GM18502 (cell line): Measurements from ENCODE around the gene ABO.
"Not testable (repeated sequence)": the region's sequence is repeated elsewhere in the genome, so short reads cannot be mapped to it uniquely, and the experiment has no call there.

Experiments used
- ATAC-seq: cut with Tn5 transposase; IDR thresholded peaks from one replicate; pipeline ENCODE4 v1.9.1; 2021; ENCODE audit warnings: mild to moderate bottlenecking; ENCODE audit not compliant: unreplicated experiment, poor library complexity

Gene ABO

DNA sequence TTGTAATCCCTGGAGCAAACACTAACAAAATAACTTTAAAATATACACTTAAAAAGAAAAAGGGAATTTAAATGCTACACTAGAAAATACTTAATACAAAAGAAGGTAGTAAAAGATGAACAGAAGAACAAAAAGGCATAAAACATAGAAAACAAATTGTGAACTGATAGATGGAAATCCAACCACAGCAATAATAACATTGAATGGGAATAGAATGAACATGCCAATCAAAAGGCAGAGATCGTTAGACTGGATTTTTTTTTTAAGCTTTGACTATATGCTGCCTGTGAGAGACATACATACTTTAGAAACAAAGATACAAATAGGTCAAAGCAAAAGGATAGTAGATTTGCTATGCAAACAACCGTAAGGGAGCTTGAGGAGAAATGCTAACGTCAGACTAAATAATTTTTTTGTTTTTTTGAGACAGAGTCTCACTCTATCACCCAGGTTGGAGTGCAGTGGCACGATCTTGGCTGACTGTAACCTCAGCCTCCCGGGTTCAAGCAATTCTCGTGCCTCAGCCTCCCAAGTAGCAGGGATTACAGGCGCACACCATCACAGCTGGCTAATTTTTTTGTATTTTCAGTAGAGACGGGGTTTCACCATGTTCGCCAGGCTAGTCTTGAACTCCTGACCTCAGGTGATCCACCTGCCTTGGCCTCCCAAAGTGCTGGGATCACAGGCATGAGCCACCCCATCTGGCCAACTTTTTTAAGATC, 6.5 kb downstream of the ABO start:
- no peak for ATAC-seq

- ATAC-seq = no peak
These were observed 10.7 kb downstream of the ABO start for GRCh38 chr9:133264235-133264764.

DNA sequence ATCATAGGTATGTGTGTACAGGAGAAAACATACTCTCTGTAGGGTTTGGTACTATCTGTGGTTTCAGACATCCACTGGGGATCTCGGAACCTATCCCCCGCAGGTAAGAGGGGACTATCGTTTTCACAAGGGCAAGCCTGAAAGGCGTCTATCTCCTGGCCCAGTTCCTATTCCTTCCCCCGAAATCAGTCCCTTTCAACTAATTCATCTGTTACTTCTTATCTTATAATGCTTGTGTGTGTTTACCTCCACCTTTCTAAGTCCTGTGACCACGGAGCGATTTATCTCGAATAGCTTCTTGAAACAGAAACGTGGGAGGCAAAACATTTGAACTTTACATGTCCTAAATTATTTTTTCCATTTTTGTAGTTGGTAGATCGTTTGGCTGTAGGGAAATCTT, 11.4 kb downstream of the ABO start:
- no peak for ATAC-seq

DNA sequence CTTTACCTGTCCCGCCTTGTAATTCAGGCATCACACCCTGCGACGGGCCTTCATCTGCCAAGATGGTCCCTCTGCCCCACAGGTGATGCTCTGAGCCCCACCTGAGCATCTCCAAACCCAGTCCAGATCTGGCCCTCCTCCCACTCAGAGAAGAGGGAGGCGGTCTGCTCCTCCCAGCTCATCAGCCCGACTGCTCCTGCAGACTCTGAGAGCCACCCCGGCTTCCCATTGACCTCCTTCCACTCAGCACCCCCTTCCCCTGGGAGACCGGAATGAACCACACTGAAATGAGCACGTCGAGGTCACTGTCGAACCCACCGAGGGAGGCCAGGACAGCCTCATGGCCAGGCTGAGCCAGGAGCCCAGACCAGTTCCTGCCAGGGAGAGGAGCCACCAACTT, 12.8 kb downstream of the ABO start:
- no peak for ATAC-seq

GRCh38 chr9:133261753-133262120, 13.3 kb downstream of the ABO start:
- no peak for ATAC-seq

- no peak for ATAC-seq
These were observed 13.8 kb downstream of the ABO start for GRCh38 chr9:133261103-133261752.

- ATAC-seq = no peak
These were observed 14.5 kb downstream of the ABO start for GRCh38 chr9:133260334-133261102.

DNA sequence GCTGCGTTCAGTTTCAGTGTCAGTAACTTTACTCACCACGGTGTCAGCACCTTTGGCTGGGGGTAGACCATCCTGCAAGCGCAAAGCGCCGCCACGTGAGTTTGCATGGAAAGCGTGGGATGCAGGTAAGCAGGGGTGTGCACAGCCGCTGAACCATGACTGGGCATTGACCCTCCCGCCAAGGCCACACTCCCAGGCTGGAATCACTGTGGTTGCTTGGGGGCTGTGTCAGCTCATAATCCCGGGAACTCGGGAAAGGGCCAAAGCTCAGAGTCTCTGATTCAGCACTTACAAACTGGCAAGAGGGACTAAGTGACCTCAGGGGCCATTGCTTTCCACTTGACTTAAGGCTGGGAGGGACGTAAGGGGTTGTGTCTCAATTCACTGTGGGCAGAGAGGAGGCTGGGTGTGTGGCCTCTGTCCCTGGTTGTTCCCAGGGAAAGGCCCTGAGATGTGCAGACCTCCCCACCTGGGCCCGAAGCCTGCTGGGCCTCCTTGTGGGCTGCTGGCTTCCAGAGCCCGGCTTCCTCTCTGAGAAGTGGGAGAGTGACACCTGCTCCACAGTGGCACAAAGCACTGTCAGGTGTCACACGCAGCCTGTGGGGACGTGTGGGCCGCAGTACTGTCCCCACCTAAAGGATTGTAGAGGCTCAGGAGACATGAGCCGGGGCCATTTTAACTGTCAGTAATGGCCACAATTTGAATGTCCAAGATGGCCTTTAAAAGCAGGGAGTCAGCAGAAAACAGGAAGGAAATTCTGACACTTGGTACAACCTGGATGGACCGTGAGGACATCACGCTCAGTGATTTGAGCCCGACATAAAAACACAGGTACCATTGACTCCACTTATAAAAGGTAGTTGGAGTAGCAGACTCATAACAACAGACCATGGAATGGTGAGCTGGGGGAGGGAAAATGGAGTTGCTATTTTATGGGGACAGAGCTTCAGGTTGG, 16.7 kb downstream of the ABO start:
- no peak for ATAC-seq

- ATAC-seq = no peak
These were observed 17.5 kb downstream of the ABO start for GRCh38 chr9:133257465-133257956.

- no peak for ATAC-seq
These were observed 18.3 kb downstream of the ABO start for GRCh38 chr9:133256686-133257091.

DNA sequence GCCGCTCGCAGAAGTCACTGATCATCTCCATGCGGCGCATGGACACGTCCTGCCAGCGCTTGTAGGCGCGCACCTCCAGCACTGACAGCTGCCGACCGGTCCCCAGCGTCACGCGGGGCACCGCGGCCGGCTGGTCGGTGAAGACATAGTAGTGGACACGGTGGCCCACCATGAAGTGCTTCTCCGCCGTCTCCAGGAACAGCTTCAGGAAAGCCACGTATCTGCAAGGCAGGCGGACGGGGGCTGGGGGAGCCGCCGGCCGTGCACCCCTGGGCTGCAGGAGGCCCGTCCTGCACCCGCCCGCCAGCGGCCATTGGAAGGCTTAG, 18.9 kb downstream of the ABO start:
- ATAC-seq = no peak

- ATAC-seq = no peak
These were observed 19.4 kb downstream of the ABO start for GRCh38 chr9:133255371-133256135.

DNA sequence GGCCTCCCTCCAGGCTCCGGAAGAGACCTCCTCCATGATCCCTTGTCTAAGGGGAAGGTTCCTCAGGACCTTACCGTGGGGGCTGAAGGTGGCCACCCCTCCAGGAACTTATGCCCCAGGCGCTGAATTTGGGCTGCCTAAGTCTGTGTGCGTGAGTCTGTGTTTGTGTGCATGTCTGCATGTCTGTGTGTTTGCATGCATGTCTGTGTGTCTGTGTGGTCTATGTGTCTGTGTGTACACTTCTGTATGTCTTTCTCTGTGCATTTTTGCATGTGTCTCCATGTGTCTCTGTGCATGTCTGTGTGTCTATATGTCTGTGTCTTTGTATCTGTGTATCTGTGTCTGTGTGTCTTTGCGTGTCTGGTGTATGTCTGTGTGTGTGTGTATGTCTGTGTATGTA, 20.5 kb downstream of the ABO start:
- no peak for ATAC-seq

DNA sequence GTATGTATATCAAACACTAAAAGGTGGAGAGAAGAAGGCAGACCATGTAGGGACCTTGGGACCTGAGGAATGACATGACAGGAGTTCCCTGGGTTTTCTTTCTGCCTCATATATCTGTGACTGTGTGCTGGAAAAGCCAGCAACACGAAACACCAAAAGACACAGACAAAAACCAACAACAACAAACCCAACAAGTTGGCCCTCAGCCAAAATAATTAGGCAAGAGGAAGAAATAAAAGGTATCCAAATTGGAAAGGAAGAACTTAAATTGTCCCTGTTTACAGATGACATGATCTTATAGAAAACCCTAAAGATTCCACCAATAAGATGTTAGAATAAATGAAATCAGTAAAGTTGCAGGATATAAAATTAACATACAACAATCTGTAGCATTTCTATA, 21.7 kb downstream of the ABO start:
- no peak for ATAC-seq

GRCh38 chr9:133252301-133253020, 22.5 kb downstream of the ABO start:
- ATAC-seq = no peak

GRCh38 chr9:133251773-133252172, 23.2 kb downstream of the ABO start:
- no peak for ATAC-seq

DNA sequence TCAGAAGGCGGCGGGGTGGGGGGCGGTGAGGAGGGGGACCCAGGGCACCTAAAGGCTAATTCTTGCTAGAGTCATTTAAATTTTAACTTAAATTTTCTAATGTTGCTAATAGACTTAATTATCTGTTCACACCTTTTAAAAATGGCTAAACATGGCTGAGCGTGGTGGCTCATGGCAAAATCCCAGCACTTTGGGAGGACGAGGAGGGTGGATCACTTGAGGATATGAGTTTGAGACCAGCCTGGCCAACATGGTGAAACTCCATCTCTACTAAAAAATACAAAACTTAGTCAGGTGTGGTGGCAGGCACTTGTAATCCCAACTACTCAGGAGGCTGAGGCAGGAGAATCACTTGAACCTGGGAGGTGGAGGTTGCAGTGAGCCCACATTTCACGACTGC, 23.8 kb downstream of the ABO start:
- ATAC-seq = not testable (repeated sequence)

- ATAC-seq = no peak
These were observed 24.2 kb downstream of the ABO start for GRCh38 chr9:133250741-133251170.

GRCh38 chr9:133249337-133249736, 25.7 kb downstream of the ABO start:
- ATAC-seq = no peak
